GM19468 (cell line): ENCODE measurements around the gene RAPH1.
"Not testable (repeated sequence)": the region's sequence is repeated elsewhere in the genome, so short reads cannot be mapped to it uniquely, and the experiment has no call there.

Experiments used
- ATAC-seq: cut with Tn5 transposase; IDR thresholded peaks from one replicate; pipeline ENCODE4 v1.9.1; 2021; ENCODE audit warnings: mild to moderate bottlenecking, moderate library complexity, moderate number of reproducible peaks; ENCODE audit not compliant: unreplicated experiment; ENCODE audit errors: extremely low read depth

The RAPH1 gene

DNA sequence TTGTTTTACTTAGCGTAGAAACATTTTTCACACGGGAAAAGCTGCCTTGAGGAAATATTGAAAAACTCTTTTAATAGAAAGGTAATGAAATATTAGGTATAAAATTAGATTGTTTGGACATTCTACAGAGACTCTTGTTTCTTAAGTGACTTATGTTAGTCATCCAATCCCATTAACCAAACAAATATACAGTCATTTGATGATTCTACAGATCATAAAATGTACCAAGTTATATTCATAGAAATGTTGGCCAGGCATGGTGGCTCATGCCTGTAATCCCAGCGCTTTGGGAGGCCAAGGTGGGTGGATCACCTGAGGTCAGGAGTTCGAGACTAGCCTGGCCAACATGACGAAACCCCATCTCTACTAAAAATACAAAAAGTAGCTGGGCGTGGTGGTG is 146.9 kb downstream of the RAPH1 start:
- not testable (repeated sequence) for ATAC-seq

DNA sequence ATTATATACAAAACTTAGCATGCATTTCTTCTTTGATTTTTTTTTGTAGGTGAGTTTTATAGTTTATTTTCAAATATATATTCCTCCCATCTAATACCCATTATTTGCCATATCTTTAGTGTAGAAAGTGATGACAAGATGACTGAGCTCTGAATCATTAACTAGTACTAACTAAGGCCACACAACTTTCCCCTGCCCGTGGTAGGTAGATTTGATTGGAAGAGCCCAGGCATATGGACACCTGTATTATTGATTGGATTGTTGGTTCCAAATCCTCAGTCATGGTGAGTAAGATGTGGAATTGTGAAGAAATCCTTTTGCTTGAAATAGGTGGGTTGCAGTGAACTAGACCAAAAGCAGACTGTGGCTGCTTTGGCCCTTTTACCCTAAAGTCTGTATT is 152.1 kb downstream of the RAPH1 start:
- ATAC-seq = no peak

DNA sequence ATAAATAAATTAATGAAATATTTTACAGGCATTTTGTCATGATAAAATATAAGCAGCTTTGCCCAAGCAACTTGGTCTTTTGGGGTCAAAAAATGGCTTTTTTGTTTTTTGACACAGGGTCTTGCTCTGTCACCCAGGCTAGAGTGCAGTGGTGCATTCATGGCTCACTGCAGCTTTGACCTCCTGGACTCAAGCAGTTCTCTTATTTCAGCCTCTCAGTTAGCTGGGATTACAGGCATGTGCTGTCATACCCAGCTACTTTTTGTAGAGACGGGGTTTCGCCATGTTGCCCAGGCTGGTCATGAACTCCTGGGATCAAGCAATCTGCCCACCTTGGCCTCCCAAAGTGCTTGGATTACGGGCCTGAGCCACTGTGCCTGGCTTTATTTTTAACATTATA is 155.9 kb downstream of the RAPH1 start:
- ATAC-seq = no peak

DNA sequence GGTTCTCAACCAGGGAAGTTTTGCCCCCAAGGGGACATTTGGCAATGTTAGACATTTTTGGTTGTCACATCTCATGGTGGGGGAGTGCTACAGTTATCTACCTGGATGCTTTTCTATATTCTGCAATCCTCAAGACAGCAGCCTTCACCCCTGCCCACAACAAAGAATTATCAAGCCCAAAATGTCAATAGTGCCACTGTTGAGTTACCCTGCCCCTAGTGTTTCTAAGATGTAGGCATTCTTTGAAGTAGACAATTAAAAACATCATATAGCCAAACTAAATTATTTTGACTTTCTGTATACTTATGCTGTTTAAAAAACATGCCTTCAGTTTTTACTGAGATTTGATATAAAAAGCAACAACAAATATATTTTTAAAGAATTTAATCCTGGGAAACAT is 158.9 kb downstream of the RAPH1 start:
- no peak for ATAC-seq

DNA sequence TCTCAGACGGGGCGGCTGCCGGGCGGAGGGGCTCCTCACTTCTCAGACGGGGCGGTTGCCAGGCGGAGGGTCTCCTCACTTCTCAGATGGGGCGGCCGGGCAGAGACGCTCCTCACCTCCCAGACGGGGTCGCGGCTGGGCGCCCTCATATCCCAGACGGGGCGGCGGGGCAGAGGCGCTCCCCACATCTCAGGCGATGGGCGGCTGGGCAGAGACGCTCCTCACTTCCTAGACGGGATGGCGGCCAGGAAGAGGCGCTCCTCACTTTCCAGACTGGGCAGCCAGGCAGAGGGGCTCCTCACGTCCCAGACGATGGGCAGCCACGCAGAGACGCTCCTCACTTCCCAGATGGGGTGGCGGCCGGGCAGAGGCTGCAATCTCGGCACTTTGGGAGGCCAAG is 162.4 kb downstream of the RAPH1 start:
- ATAC-seq = not testable (repeated sequence)

DNA sequence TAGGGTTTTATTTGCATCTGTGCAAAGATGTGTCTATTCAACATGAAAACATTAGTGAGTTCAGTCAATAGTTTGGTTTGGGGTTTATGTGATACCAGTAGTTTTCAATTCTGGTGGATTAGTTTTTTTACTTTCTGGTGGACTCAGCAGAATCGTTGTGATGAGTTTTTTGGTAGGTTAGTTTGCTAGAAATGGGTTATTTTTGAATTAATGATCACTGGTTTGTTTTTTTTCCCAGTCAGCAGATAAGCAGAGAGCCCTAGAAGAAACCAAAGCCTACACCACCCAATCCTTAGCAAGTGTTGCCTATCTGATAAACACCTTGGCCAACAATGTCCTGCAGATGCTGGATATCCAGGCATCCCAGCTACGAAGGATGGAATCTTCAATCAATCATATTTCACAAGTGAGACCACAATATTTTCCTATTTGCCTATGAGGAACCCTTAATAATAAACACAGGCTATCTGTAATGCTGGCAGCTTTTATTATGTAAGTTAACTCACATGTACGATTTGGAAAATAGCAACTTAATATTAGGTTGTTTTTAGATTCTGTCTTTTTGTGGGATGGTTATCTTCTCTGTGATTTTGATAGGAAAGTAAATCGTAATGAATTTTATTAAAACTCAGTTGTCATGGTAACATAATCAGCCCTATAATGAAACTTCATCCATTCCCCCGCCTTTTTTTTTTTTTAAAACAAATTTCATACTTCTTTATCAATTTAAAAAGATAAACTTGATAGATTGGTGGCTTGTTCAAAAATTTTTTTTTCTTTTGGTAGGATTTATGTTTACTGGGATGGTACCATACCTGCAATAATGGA is 168.2 kb downstream of the RAPH1 start:
- no peak for ATAC-seq

DNA sequence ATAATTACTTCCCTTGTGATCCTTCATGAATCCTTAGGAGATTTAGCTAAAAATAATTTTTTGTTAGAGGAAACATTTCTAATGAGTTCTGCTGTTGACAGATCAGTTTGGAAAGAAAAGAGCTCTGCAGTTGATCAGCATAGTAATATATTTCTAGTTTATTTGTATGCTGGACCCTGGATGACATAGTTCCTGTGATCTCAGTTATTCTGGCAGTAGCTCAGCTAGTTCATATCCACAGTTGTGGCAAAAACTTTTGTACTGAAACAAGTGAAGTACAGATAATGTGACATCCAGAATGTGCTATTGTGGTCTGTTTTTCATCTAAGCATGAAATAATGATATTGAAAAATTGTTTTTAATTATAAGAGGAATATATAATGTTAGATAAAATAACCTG is 173.2 kb downstream of the RAPH1 start:
- ATAC-seq = no peak

DNA sequence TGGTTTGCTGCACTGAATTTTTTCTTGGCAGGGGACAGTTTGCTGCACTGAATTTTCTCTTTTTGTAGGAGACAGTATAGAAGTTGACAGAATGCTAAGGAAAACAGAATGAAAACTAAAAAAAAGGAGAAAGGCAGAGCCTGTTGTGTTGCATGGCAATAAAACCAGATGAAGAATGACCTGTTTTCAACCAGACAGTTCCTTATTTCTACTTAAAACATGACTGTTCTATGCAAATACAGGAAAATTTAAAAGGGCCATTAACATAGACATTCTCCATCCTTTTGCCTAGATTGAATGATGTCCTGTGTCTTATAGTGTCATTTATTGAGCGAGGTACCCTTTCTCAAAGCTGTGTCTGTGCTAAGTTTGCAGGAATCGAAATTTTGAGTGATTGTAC is 173.6 kb downstream of the RAPH1 start:
- ATAC-seq = no peak

DNA sequence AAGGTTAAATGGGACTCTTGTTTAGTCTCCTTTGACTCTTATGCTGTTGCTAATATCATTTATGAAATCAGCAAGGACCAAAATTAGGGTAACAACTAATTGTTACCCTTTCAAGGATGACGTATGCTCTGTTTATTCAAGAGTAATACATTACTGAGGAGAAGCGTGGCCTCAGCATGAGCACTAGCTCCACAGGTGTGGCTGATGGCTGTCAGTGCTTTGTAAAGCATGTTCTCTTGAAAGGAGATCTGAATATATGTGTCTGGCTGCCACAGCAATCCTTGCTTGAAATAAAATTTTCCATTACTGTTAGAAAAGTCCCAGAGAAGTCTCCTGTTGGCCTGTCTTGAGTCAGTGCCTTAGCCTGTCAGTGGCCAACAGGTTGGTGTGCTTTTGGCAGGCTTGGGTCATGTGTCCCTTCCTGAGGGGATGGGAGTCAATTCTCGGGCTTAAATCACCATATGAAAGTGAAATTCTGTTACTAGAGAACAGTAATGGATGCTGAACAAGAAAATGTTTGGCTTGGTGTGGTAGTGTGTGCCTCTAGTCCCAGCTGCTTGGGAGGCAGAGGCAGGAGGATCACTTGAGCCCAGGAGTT is 174.2 kb downstream of the RAPH1 start:
- ATAC-seq = no peak

DNA sequence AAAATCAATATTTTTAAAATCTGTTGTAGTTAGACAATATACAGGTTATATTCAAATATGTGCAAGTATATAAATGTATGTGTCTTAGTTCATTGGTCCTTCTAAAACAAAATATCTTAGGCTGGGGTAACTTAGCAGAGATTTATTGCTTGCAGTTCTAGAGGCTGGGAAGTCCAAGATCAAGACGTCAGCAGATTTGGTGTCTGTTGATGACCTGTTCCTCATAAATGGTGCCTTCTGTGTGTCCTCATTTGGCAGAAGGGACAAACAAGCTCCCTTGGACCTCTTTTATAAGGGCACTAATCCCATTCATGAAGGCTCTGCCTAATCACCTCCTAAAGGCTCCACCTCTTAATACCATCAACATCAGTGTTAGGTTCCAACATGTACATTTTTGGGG is 175.7 kb downstream of the RAPH1 start:
- ATAC-seq = no peak

DNA sequence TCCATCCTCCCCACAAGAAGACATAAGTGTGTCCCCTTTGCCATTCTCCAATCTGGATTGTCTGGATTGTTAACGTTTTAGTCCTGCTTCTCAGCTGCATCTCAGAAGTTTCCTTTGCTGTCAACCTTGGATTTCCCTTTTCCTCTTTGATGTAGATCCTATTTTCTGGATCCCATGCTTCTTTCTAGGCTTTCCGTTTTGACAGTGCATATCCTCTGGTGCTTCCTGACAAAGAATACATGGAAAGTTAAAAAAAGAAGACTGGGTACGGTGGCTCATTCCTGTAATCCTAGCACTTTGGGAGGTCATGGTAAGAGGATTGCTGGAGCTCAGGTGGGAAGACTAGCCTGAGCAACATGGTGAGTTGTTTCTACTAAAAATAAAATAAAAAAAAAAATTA is 180.1 kb downstream of the RAPH1 start:
- no peak for ATAC-seq

DNA sequence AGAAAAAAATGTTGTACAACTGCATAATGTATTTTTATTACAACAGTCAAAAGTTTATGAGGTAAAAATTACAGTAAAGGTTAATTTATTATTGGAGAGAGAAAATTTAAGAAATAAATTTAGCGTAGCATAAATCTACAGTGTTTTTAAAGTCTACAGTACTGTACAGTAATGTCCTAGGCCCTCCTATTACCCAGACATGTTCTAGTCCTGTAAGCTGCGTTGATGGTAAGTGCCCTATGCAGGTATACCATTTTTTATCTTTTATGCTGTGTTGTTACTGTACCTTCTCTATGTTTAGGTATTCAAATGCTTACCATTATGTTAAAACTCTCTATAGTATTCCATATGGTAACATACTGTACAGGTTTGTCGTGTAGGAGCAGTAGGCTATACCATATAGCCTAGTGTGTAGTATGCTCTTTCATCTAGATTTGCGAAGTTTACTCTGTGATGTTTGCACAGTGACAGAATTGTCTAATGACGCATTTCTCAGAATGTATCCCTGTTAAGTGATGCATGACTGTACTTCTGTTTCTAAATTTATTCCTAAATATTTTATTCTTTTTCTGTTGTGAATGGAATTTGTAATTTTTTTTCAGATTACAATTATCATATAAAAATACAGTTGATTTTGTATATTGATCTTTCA is 182.4 kb downstream of the RAPH1 start:
- no peak for ATAC-seq

DNA sequence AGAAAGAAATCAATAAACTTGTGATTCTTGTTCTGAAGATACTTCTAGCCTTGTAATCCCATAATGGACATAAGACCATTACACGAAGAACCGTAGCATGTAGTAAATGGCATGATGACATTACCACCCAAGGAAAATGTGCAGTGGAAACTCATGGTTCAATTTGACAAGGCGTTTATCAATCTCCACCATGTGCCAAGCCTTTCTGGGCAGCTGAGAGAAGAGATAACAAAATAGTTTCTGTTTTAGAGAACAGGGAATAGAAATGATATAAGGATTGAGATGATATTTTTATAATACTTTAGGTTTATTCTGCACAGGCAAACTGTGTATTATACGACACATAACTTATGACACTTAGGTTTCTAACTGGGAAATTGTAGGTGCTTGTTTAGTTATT is 187.7 kb downstream of the RAPH1 start:
- ATAC-seq = no peak

DNA sequence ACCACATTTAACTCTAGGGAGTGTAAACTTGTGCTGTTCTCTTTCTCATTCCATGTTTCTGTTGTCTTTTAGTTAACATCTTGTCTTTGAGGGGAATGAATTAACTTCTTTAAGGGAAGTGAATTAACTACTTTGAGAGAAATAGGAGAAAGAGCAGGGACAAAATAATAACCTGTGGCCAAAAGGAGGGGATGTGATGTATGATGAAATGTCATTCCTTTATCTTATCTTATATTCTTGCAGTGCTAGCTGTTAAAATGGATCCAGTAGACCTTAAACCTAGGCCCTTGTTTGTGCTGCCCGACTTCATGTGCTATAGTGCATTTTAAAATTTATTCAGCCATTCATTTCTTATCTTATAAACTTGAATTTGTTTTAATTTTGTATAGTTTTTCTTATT is 188.5 kb downstream of the RAPH1 start:
- ATAC-seq = no peak

DNA sequence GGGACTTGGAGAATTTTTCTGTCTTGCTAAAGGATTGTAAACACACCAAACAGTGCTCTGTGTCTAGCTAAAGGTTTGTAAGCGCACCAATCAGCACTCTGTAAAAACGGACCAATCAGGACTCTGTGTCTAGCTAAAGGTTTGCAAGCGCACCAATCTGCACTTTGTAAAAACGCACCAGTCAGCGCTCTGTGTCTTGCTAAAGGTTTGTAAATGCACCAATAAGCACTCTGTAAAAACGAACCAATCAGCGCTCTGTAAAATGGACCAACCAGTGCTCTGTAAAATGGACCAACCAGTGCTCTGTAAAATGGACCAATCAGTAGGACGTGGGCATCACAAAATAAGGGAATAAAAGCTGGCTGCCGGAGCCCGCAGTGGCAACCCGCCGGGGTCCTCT is 190.4 kb downstream of the RAPH1 start:
- no peak for ATAC-seq
